ENCODE measurements around the gene NKX6-2. TPM values are rescaled to one million over a fixed set of nuclear protein-coding genes. Genes with fewer than 3 reads are reported as not detected.

The NKX6-2 gene
- total and polyA plus RNA-seq, 2 of the 8 experiments (the other 6 are each of a cell fraction or from before 2014, with no cell fraction given), result 0.06 TPM; not detected in 1

DNA sequence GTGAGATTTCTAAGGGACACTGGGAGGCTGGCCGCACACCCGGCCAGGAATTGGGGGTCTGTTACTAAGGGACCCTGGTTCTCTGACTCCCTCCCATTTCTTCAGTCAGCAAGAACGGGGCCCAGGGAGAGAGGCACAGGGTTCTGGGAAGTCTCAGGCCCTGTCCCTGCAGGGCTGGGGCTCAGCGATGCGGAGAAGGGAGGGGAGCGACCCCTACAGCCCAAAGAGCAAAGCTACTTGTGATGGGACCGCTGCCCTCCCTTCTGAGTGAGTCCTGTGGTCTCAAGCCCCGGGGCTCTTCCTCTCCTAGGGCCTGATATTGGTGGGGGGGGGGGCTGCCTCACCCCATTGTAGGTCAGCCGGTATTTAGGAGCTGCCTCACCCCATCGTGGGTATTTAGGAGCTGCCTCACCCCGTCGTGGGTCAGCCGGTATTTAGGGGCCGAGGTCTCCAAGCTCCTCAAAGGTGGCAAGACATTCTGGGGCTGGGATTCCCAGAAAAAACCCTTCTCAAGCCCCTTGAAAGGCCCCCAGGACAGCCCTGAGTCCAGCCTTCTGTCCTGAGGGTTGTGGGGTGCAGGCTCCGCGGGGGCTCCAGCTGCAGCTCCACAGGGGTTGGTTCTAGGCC is 16.9 kb upstream of the NKX6-2 start:
- no peak overlapping the region for H4K5ac ChIP-seq (ENCODE audit: insufficient read length, low read depth, low read length)
- no peak overlapping the region for H3K18ac ChIP-seq (ENCODE audit: extremely low read depth, low read length)
- H3K4me2 ChIP-seq (ENCODE audit: insufficient read depth in 1 of 2, low read depth in 2 of 2, low read length in 2 of 2), result no peak overlapping the region
- no peaks in the 10 kb centered on the region for H3K36me3 ChIP-seq (ENCODE audit: control insufficient read depth in 2 of 4, insufficient read depth in 4 of 4, low read length in 3 of 4)
- H2BK15ac ChIP-seq (ENCODE audit: low read length), result no peak overlapping the region
- H3K23ac ChIP-seq (ENCODE audit: insufficient read length), result no peak overlapping the region
- H2AFZ ChIP-seq (ENCODE audit: low read length), result no peak overlapping the region
- no peak overlapping the region for H3K27ac ChIP-seq (ENCODE audit: low read depth, low read length)
- H2AK5ac ChIP-seq (ENCODE audit: low read depth, low read length), result no peak overlapping the region
- H3K79me1 ChIP-seq (ENCODE audit: low read depth, low read length), result no peaks in the 10 kb centered on the region
- no peak overlapping the region for H3K4ac ChIP-seq (replicated peaks; ENCODE audit: insufficient read length, low read depth, low read length)
- no peak overlapping the region for H2BK12ac ChIP-seq (ENCODE audit: low read depth, low read length)
- H2BK120ac ChIP-seq (replicated peaks; ENCODE audit: low read depth, low read length), result no peak overlapping the region
- no peaks in the 10 kb centered on the region for H3K4me1 ChIP-seq (replicated peaks in 1 of 4; ENCODE audit: control insufficient read depth in 3 of 4, insufficient read depth in 4 of 4, low read length in 3 of 4)
- ChIA-PET CTCF (ENCODE audit: partially characterized antibody) (interaction anchor here (0.6 to 2.3 kb wide), 16 partner anchors 9 to 584 kb away, joined by 3 to 11 read pairs (median 4); no protein-coding TSS in a partner anchor), POLR2A (ENCODE audit: partially characterized antibody) (interaction anchor here (0.8 kb wide), 1 partner anchor 11 kb away, joined by 3 read pairs; no protein-coding TSS in a partner anchor)
- no peak overlapping the region for H3K14ac ChIP-seq (ENCODE audit: insufficient read length)
- H2BK20ac ChIP-seq (ENCODE audit: low read length), result no peak overlapping the region
- TF ChIP-seq SIN3A (conservative IDR thresholded peaks at IDR 0.05 in 1 of 2, IDR thresholded peaks at IDR 0.05 in 1 of 2; ENCODE audit: low read depth in 1 of 2, low read length in 2 of 2) (no peak), CTCF (IDR thresholded peaks at IDR 0.05; ENCODE audit: control extremely low read depth in 1 of 3, insufficient read depth in 1 of 3, low read depth in 1 of 3, low read length in 3 of 3) (peak; percentile 38 to 61 (median 60); a peak in 3 of 4 replicates), RAD21 (IDR thresholded peaks at IDR 0.05 in 1 of 2, conservative IDR thresholded peaks at IDR 0.05 in 1 of 2; ENCODE audit: low read depth in 2 of 2, low read length in 2 of 2) (peak; percentile 66 to 68), JUND (IDR thresholded peaks at IDR 0.05; ENCODE audit: low read length) (no peak), SAP30 (IDR thresholded peaks at IDR 0.05; ENCODE audit: insufficient read depth, insufficient replicate concordance, low read length) (no peak), CTBP2 (IDR thresholded peaks at IDR 0.05; ENCODE audit: borderline replicate concordance, insufficient read depth, insufficient read length, low read length) (no peak)
- H3K23me2 ChIP-seq (ENCODE audit: low read depth, low read length), result no peaks in the 10 kb centered on the region
- 83% methylated on average over 6 of the region's 16 CpGs; no CpG with 5 or more reads in 1 of the 2 experiments for whole genome bisulfite sequencing, 2 experiments (ENCODE audit: extremely low coverage in 1 of 2, insufficient coverage in 1 of 2, insufficient read length in 1 of 2, insufficient replicate concordance in 2 of 2, low coverage in 1 of 2, low lambda C conversion rate in 2 of 2, missing lambda C conversion rate in 1 of 2)
- H3K27me3 ChIP-seq (replicated peaks in 1 of 4; ENCODE audit: control insufficient read depth in 3 of 4, extremely low read depth in 1 of 4, insufficient read depth in 3 of 4, low read length in 3 of 4), result no peaks in the 10 kb centered on the region
- H3K56ac ChIP-seq (replicated peaks; ENCODE audit: insufficient read length, low read depth, low read length), result no peak overlapping the region
- FAIRE-seq, result no peak
- H4K8ac ChIP-seq (ENCODE audit: extremely low read depth, insufficient read depth, low read length), result peak overlapping the region; percentile 57; the same call in 1 of the 2 replicates
- no peak overlapping the region for H2BK5ac ChIP-seq (ENCODE audit: low read depth, low read length)
- DNase-seq (ENCODE audit: low read depth in 1 of 2, low spot score in 2 of 2), result no peak
- no peak overlapping the region for H3K9ac ChIP-seq (replicated peaks in 1 of 4; ENCODE audit: extremely low read depth in 1 of 4, low read depth in 3 of 4, low read length in 3 of 4)
- peaks cover 7% of the 10 kb centered on the region in 2 experiments; a peak in 3 of 4 replicates for H3K9me3 ChIP-seq (ENCODE audit: insufficient read depth in 2 of 2, low read depth in 1 of 2, low read length in 1 of 2)
- no peaks in the 10 kb centered on the region for H3K79me2 ChIP-seq (ENCODE audit: control insufficient read depth in 1 of 2, insufficient read depth in 2 of 2, low read length in 2 of 2)
- H4K91ac ChIP-seq (replicated peaks; ENCODE audit: insufficient read length, low read length), result no peak overlapping the region
- no peaks in the 10 kb centered on the region for H4K20me1 ChIP-seq (replicated peaks in 1 of 2; ENCODE audit: control insufficient read depth in 1 of 2, insufficient read depth in 2 of 2, low read length in 2 of 2)
- no peak overlapping the region for H3K4me3 ChIP-seq (ENCODE audit: extremely low read depth in 1 of 4, insufficient read depth in 2 of 4, low read depth in 3 of 4, low read length in 4 of 4)

All from H1 (cell line).